Fibroblast of gingiva (primary cell): ENCODE data around the gene GALNT15.

Experiments
- DNase-seq: peaks from one replicate; pipeline ENCODE4 v3.0.0-alpha.2; 2011; ENCODE audit warnings: low read depth

GALNT15 gene

GRCh38 chr3:16151109-16151508 is 23.4 kb upstream of the GALNT15 start:
- DNase-seq: peak; percentile 86

GRCh38 chr3:16168211-16168610 is 6.3 kb upstream of the GALNT15 start:
- no peak for DNase-seq

- no peak for DNase-seq
Measured at GRCh38 chr3:16171009-16171408, 3.5 kb upstream of the GALNT15 start.

GRCh38 chr3:16171825-16172224 is 2.7 kb upstream of the GALNT15 start:
- DNase-seq: no peak

GRCh38 chr3:16173283-16174025 is 1.0 kb upstream of the GALNT15 start:
- no peak for DNase-seq

GRCh38 chr3:16174026-16174355 is 489 bp upstream of the GALNT15 start:
- DNase-seq: peak; percentile 79

GRCh38 chr3:16174976-16175901 is 759 bp downstream of the GALNT15 start:
- DNase-seq: peak; percentile 56

- DNase-seq: peak; percentile 40
Measured at GRCh38 chr3:16176391-16177030, 2.0 kb downstream of the GALNT15 start.

GRCh38 chr3:16177382-16177781 is 2.9 kb downstream of the GALNT15 start:
- no peak for DNase-seq

GRCh38 chr3:16177962-16178627 is 3.6 kb downstream of the GALNT15 start:
- peak; percentile 92 for DNase-seq

- no peak for DNase-seq
Measured at GRCh38 chr3:16178628-16178988, 4.1 kb downstream of the GALNT15 start.

- no peak for DNase-seq
Measured at GRCh38 chr3:16179261-16179660, 4.8 kb downstream of the GALNT15 start.

GRCh38 chr3:16179771-16180736 is 5.6 kb downstream of the GALNT15 start:
- DNase-seq: peak; percentile 59

- no peak for DNase-seq
Measured at GRCh38 chr3:16180737-16181134, 6.3 kb downstream of the GALNT15 start.

- peak; percentile 80 for DNase-seq
Measured at GRCh38 chr3:16181361-16181760, 6.9 kb downstream of the GALNT15 start.

- no peak for DNase-seq
Measured at GRCh38 chr3:16182183-16182582, 7.7 kb downstream of the GALNT15 start.

- no peak for DNase-seq
Measured at GRCh38 chr3:16182612-16183011, 8.1 kb downstream of the GALNT15 start.

- DNase-seq: no peak
Measured at GRCh38 chr3:16183082-16183481, 8.6 kb downstream of the GALNT15 start.

- DNase-seq: peak; percentile 85
Measured at GRCh38 chr3:16183601-16184270, 9.3 kb downstream of the GALNT15 start.

- DNase-seq: peak; percentile 49
Measured at GRCh38 chr3:16186086-16186485, 11.6 kb downstream of the GALNT15 start.

- DNase-seq: no peak
Measured at GRCh38 chr3:16186565-16186964, 12.1 kb downstream of the GALNT15 start.
